ENCODE results near the gene EXD1. TPM values are rescaled to one million over a fixed set of nuclear protein-coding genes. Genes with fewer than 3 reads are reported as not detected.
A peak's percentile ranks its signal among the peaks of the same experiment; 100 is the strongest.

EXD1 gene
- total and polyA plus RNA-seq, 2 of the 13 experiments (the other 11 are each of a cell fraction or from before 2014, with no cell fraction given) = not detected

DNA sequence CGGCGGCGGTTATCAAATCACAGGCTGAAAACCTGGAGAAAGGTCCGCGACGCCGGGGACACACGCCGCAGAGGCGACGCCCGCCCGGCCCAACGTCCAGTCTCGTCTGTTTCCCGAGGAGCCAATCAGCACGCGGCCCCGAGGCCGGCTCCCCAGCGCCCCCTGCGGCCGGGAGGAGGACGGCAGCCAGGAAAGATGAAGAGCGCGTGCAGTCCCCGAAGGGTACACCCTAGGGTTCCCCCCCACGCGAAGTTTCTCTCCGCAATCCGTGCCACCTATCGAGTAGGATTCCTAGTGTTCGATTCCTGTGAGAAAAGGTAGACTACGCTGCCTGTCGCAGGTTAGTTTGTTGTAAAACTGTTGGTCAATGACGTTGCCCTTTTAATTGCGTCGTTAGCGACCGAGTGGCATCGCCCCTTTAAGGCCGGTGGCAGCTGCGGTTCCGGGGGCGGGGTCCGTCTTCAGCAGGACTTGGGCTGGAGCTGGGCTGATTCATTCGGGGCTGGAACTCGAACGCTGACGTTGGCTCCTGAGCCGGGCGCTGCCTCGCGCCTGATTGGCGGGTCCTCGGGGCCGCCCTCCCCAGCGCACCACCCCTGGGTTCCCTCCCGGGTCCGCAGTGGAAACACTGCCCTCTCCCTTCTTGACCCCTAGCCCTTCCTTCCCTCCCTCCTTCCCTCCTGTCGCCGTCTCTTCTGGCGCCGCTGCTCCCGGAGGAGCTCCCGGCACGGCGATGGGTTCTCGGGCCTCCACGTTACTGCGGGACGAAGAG is at the start of gene EXD1, which contains the start of gene CHP1 (continued):
- TF ChIP-seq, protein P1, sequence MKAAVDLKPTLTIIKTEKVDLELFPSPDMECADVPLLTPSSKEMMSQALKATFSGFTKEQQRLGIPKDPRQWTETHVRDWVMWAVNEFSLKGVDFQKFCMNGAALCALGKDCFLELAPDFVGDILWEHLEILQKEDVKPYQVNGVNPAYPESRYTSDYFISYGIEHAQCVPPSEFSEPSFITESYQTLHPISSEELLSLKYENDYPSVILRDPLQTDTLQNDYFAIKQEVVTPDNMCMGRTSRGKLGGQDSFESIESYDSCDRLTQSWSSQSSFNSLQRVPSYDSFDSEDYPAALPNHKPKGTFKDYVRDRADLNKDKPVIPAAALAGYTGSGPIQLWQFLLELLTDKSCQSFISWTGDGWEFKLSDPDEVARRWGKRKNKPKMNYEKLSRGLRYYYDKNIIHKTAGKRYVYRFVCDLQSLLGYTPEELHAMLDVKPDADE (CRISPR knock-in tag; IDR thresholded peaks at IDR 0.05) = peak; percentile 72; the same call in 1 of the 2 replicates
- TF ChIP-seq, protein P2, sequence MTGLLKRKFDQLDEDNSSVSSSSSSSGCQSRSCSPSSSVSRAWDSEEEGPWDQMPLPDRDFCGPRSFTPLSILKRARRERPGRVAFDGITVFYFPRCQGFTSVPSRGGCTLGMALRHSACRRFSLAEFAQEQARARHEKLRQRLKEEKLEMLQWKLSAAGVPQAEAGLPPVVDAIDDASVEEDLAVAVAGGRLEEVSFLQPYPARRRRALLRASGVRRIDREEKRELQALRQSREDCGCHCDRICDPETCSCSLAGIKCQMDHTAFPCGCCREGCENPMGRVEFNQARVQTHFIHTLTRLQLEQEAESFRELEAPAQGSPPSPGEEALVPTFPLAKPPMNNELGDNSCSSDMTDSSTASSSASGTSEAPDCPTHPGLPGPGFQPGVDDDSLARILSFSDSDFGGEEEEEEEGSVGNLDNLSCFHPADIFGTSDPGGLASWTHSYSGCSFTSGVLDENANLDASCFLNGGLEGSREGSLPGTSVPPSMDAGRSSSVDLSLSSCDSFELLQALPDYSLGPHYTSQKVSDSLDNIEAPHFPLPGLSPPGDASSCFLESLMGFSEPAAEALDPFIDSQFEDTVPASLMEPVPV (CRISPR knock-in tag; IDR thresholded peaks at IDR 0.05) = peak; percentile 85
- TF ChIP-seq ZNF446 (CRISPR knock-in tag; IDR thresholded peaks at IDR 0.05) (peak; percentile 100), GABPB1 (CRISPR knock-in tag; IDR thresholded peaks at IDR 0.05) (peak; percentile 90), PRMT3 (CRISPR knock-in tag; IDR thresholded peaks at IDR 0.05; ENCODE audit: borderline replicate concordance, low read depth) (0 out of 2 replicates have a peak, but pooled peaks have one; percentile 69), HMG20B (CRISPR knock-in tag; conservative IDR thresholded peaks at IDR 0.05) (peak; percentile 78), ZNF235 (CRISPR knock-in tag; IDR thresholded peaks at IDR 0.05; ENCODE audit: borderline replicate concordance) (peak; percentile 66; the same call in 1 of the 2 replicates), ARID2 (CRISPR knock-in tag; IDR thresholded peaks at IDR 0.05; ENCODE audit: borderline replicate concordance) (peak; percentile 96), TGIF2 (CRISPR knock-in tag; IDR thresholded peaks at IDR 0.05) (0 out of 2 replicates have a peak, but pooled peaks have one; percentile 51), AGO2 (optimal IDR thresholded peaks at IDR 0.05; ENCODE audit: low read depth, low read length) (peak; percentile 39), ZBTB7A (CRISPR knock-in tag; IDR thresholded peaks at IDR 0.05) (peak; percentile 78), GPN1 (CRISPR knock-in tag; IDR thresholded peaks at IDR 0.05; ENCODE audit: borderline replicate concordance) (no peak; the same call in 1 of the 2 replicates), HOXA5 (CRISPR knock-in tag; IDR thresholded peaks at IDR 0.05) (no peak; the same call in 1 of the 2 replicates)
- TF ChIP-seq, protein P3, sequence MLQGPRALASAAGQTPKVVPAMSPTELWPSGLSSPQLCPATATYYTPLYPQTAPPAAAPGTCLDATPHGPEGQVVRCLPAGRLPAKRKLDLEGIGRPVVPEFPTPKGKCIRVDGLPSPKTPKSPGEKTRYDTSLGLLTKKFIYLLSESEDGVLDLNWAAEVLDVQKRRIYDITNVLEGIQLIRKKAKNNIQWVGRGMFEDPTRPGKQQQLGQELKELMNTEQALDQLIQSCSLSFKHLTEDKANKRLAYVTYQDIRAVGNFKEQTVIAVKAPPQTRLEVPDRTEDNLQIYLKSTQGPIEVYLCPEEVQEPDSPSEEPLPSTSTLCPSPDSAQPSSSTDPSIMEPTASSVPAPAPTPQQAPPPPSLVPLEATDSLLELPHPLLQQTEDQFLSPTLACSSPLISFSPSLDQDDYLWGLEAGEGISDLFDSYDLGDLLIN (CRISPR knock-in tag; IDR thresholded peaks at IDR 0.05; ENCODE audit: borderline replicate concordance) = peak; percentile 55; the same call in 1 of the 2 replicates
- TF ChIP-seq, protein P4, sequence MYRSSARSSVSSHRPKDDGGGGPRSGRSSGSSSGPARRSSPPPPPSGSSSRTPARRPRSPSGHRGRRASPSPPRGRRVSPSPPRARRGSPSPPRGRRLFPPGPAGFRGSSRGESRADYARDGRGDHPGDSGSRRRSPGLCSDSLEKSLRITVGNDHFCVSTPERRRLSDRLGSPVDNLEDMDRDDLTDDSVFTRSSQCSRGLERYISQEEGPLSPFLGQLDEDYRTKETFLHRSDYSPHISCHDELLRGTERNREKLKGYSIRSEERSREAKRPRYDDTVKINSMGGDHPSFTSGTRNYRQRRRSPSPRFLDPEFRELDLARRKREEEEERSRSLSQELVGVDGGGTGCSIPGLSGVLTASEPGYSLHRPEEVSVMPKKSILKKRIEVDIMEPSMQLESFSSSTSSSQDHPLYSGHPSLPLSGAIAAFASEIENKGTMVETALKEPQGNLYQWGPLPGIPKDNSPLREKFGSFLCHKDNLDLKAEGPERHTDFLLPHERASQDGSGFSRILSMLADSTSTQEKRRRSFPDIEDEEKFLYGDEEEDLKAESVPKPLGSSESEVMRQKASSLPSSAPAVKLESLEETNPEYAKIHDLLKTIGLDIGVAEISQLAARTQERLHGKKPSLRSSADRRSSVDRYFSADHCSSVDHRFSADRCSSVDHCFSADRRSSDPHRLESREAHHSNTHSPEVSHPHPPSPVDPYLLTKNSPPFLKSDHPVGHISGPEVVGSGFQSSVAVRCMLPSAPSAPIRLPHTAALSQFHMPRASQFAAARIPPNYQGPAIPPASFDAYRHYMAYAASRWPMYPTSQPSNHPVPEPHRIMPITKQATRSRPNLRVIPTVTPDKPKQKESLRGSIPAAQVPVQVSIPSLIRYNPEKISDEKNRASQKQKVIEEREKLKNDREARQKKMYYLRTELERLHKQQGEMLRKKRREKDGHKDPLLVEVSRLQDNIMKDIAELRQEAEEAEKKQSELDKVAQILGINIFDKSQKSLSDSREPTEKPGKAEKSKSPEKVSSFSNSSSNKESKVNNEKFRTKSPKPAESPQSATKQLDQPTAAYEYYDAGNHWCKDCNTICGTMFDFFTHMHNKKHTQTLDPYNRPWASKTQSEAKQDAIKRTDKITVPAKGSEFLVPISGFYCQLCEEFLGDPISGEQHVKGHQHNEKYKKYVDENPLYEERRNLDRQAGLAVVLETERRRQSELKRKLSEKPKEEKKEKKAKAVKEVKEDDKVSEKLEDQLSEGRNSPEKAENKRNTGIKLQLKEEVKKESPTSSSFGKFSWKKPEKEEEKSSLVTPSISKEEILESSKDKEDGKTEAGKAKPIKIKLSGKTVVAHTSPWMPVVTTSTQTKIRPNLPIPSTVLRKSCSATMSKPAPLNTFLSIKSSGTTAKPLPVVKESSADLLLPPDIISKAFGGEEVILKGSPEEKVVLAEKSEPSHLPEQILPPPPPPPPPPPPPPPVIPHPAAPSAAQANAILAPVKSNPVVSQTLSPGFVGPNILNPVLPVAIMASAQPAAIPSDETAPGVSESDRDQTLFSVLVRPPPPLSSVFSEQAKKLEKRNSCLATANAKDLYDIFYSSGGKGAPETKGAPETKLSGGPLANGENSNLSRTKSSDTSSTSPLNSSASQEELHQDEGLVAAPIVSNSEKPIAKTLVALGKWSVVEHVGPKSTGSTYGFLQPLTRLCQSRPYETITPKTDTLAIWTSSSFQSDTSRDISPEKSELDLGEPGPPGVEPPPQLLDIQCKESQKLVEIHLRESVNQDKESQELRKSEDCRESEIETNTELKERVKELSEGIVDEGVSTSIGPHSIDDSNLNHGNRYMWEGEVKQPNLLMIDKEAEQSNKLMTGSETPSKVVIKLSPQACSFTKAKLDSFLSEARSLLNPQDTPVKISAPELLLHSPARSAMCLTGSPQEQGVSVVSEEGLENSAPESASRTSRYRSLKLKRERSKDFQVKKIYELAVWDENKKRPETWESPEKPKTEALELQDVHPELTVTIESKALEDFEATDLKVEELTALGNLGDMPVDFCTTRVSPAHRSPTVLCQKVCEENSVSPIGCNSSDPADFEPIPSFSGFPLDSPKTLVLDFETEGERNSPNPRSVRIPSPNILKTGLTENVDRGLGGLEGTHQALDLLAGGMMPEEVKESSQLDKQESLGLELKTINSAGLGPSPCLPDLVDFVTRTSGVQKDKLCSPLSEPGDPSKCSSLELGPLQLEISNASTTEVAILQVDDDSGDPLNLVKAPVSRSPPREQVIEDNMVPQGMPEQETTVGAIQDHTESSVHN (CRISPR knock-in tag; IDR thresholded peaks at IDR 0.05) = peak; percentile 46

All from HepG2 (cell line).